ENCODE measurements around the gene MAP4K5. TPM values are rescaled to one million over a fixed set of nuclear protein-coding genes. Genes with fewer than 3 reads are reported as not detected.

Gene MAP4K5
- total RNA-seq, 1 experiment from 2014 or later, result 48.4 TPM

GRCh38 chr14:50469982-50470381, 62.4 kb downstream of the MAP4K5 start:
- BruUV-seq (replicated peaks), result no TSS peak
- Mint-ChIP-seq H3K27me3 (ENCODE audit: insufficient read depth, unreplicated experiment) (no peaks in the 10 kb centered on the region), H3K27ac (ENCODE audit: unreplicated experiment) (no peak overlapping the region), H3K4me3 (ENCODE audit: unreplicated experiment) (no peak overlapping the region), H3K4me1 (ENCODE audit: low read depth, unreplicated experiment) (no peaks in the 10 kb centered on the region), H3K36me3 (ENCODE audit: insufficient read depth, unreplicated experiment) (peaks cover 59% of the 10 kb centered on the region), H3K9me3 (ENCODE audit: unreplicated experiment) (no peaks in the 10 kb centered on the region)
- H3K4me1 ChIP-seq, result no peaks in the 10 kb centered on the region
- ChIA-PET POLR2A (no interaction called here), CTCF (no interaction called here)
- H3K27me3 ChIP-seq (replicated peaks; ENCODE audit: control insufficient read depth, insufficient read depth, low read length), result no peaks in the 10 kb centered on the region
- peaks cover 12% of the 10 kb centered on the region; the same call in 1 of the 2 replicates for H3K9me3 ChIP-seq
- peaks cover 1% of the 10 kb centered on the region; the same call in 1 of the 2 replicates for H3K36me3 ChIP-seq (ENCODE audit: control insufficient read depth, insufficient read depth, low read length)
- DNase-seq, result no peak
- intact Hi-C loops (cut with micrococcal nuclease; ENCODE audit: unreplicated experiment), result no loop called here
- TF ChIP-seq CTCF (IDR thresholded peaks at IDR 0.05; ENCODE audit: insufficient read depth in 1 of 2, low read depth in 1 of 2, low read length in 1 of 2, severe bottlenecking in 1 of 2, unreplicated experiment in 1 of 2), result no peak
- H3K4me3 ChIP-seq (ENCODE audit: low read depth, low read length), result no peak overlapping the region

GRCh38 chr14:50462111-50462510, 70.3 kb downstream of the MAP4K5 start:
- H3K4me3 ChIP-seq (ENCODE audit: low read depth, low read length), result no peak overlapping the region
- peaks cover 7% of the 10 kb centered on the region for H3K36me3 Mint-ChIP-seq (ENCODE audit: insufficient read depth, unreplicated experiment)
- H3K9me3 ChIP-seq, result no peaks in the 10 kb centered on the region
- no peaks in the 10 kb centered on the region for H3K27me3 ChIP-seq (replicated peaks; ENCODE audit: control insufficient read depth, insufficient read depth, low read length)
- POLR2A ChIA-PET, result no interaction called here
- no peaks in the 10 kb centered on the region for H3K9me3 Mint-ChIP-seq (ENCODE audit: unreplicated experiment)
- H3K4me1 ChIP-seq, result no peaks in the 10 kb centered on the region
- no peak for TF ChIP-seq CTCF (IDR thresholded peaks at IDR 0.05; ENCODE audit: insufficient read depth in 1 of 2, low read depth in 1 of 2, low read length in 1 of 2, severe bottlenecking in 1 of 2, unreplicated experiment in 1 of 2)
- BruUV-seq (replicated peaks), result no TSS peak
- CTCF ChIA-PET, result interaction anchor here (0.6 kb wide), 1 partner anchor 78 kb away, joined by 3 read pairs; no protein-coding TSS in a partner anchor
- H3K36me3 ChIP-seq (ENCODE audit: control insufficient read depth, insufficient read depth, low read length), result no peaks in the 10 kb centered on the region; the same call in 1 of the 2 replicates
- H3K4me1 Mint-ChIP-seq (ENCODE audit: low read depth, unreplicated experiment), result no peaks in the 10 kb centered on the region
- no peak for DNase-seq
- no peak overlapping the region for H3K27ac Mint-ChIP-seq (ENCODE audit: unreplicated experiment)
- H3K27me3 Mint-ChIP-seq (ENCODE audit: insufficient read depth, unreplicated experiment), result no peaks in the 10 kb centered on the region
- no peak overlapping the region for H3K4me3 Mint-ChIP-seq (ENCODE audit: unreplicated experiment)
- intact Hi-C loops (cut with micrococcal nuclease; ENCODE audit: unreplicated experiment), result no loop called here

GRCh38 chr14:50453869-50454268, 78.5 kb downstream of the MAP4K5 start:
- no TSS peak for BruUV-seq (replicated peaks)
- H3K36me3 Mint-ChIP-seq (ENCODE audit: insufficient read depth, unreplicated experiment), result peaks cover 35% of the 10 kb centered on the region
- no peak overlapping the region for H3K27ac Mint-ChIP-seq (ENCODE audit: unreplicated experiment)

More at GRCh38 chr14:50453869-50454268, 78.5 kb downstream of the MAP4K5 start:
- Mint-ChIP-seq H3K4me3 (ENCODE audit: unreplicated experiment) (no peak overlapping the region), H3K9me3 (ENCODE audit: unreplicated experiment) (no peaks in the 10 kb centered on the region), H3K4me1 (ENCODE audit: low read depth, unreplicated experiment) (no peaks in the 10 kb centered on the region), H3K27me3 (ENCODE audit: insufficient read depth, unreplicated experiment) (no peaks in the 10 kb centered on the region)
- POLR2A ChIA-PET, result no interaction called here
- CTCF ChIA-PET, result no interaction called here
- peaks cover 2% of the 10 kb centered on the region for H3K36me3 ChIP-seq (ENCODE audit: control insufficient read depth, insufficient read depth, low read length)
- intact Hi-C loops (cut with micrococcal nuclease; ENCODE audit: unreplicated experiment), result no loop called here
- TF ChIP-seq CTCF (IDR thresholded peaks at IDR 0.05; ENCODE audit: insufficient read depth in 1 of 2, low read depth in 1 of 2, low read length in 1 of 2, severe bottlenecking in 1 of 2, unreplicated experiment in 1 of 2), result no peak
- H3K4me3 ChIP-seq (ENCODE audit: low read depth, low read length), result no peak overlapping the region
- no peak for DNase-seq
- no peaks in the 10 kb centered on the region for H3K9me3 ChIP-seq
- no peaks in the 10 kb centered on the region for H3K4me1 ChIP-seq
- no peaks in the 10 kb centered on the region for H3K27me3 ChIP-seq (replicated peaks; ENCODE audit: control insufficient read depth, insufficient read depth, low read length)

Data from Caco-2 (cell line).